K562 (cell line): ENCODE results near the gene DCTN2. TPM values are rescaled to one million over a fixed set of nuclear protein-coding genes. Genes with fewer than 3 reads are reported as not detected.

Experiments
- ATAC-seq: fragments of 200-7000 bp; cut with Tn5 transposase; 3 replicates; pipeline ENCODE4 v1.9.1; 2020; ENCODE audit warnings: moderate library complexity
- BruUV-seq: library from RNA; stranded (reverse); fragments of 400-500 nt; replicated peaks from 2 replicates; lab custom pipeline; 2021; lab: Mats Ljungman, UMichigan
- CTCF ChIA-PET: fragments of 300-600 bp; formaldehyde crosslinking; extraction: SDS; loops from one replicate; lab custom pipeline; 2021; ENCODE audit warnings: low intra/inter-chr PET ratio; lab: Yijun Ruan, JAX
- POLR2A ChIA-PET: fragments of 300-600, 350-650 bp; sonication (Branson Sonifier 250); formaldehyde crosslinking; extraction: SDS; loops from one replicate; lab custom pipeline; 2021; ENCODE audit warnings: antibody characterized with exemption, inconsistent platforms; lab: Yijun Ruan, JAX
- DNase-seq, 4 experiments: peaks; one replicate each; pipeline versions ENCODE4 v3.0.0 to v3.0.0-alpha.2; 2011 to 2018; ENCODE audit warnings: low spot score in 3 of 4, mixed read lengths in 3 of 4; ENCODE audit errors: extremely low read depth in 1 of 4
- FAIRE-seq: peaks from 2 replicates; lab custom pipeline; 2011; peaks lifted over from hg19 to GRCh38; lab: Jason Lieb, UNC
- H2AFZ ChIP-seq: 2 replicates; pipeline ENCODE4 v1.6.0; 2011; ENCODE audit warnings: low read depth, low read length, control low read depth, inconsistent platforms
- H3K27ac ChIP-seq: fragments of 200-600 bp; 3 replicates; pipeline ENCODE4 v1.8.0; 2011; ENCODE audit warnings: low read depth, mild to moderate bottlenecking, control low read depth, inconsistent platforms, low read length, moderate library complexity, mixed read lengths; ENCODE audit errors: extremely low read depth
- H3K27me3 ChIP-seq, 2 experiments: fragments of 300-600 bp in 1 of 2; 2 replicates in 1 of 2; 3 replicates in 1 of 2; pipeline versions ENCODE4 v1.6.0 to v1.8.0; 2011; ENCODE audit warnings: inconsistent platforms in 2 of 2, low read length in 2 of 2, mild to moderate bottlenecking in 1 of 2, mixed read lengths in 1 of 2, moderate library complexity in 1 of 2; ENCODE audit not compliant: control insufficient read depth in 2 of 2, insufficient read depth in 2 of 2
- H3K36me3 ChIP-seq: fragments of 300-600 bp; 3 replicates; pipeline ENCODE4 v1.8.0; 2011; ENCODE audit warnings: mild to moderate bottlenecking, low read length, inconsistent platforms; ENCODE audit not compliant: control insufficient read depth, insufficient read depth
- H3K4me1 ChIP-seq, 2 experiments: fragments of 200-600 bp in 1 of 2; replicated peaks in 1 of 2; 2 replicates in 1 of 2; 3 replicates in 1 of 2; pipeline versions ENCODE4 v1.5.1 to v1.8.0; 2011; ENCODE audit warnings: inconsistent platforms in 2 of 2, low read length in 2 of 2, mild to moderate bottlenecking in 1 of 2, mixed read lengths in 1 of 2, moderate library complexity in 1 of 2; ENCODE audit not compliant: control insufficient read depth in 2 of 2, insufficient read depth in 2 of 2
- H3K4me2 ChIP-seq: 2 replicates; pipeline ENCODE4 v1.6.1; 2011; ENCODE audit warnings: low read length, control low read depth, inconsistent platforms, mixed read lengths; ENCODE audit not compliant: insufficient read depth
- H3K4me3 ChIP-seq: fragments of 200-600 bp; sonication (generic), shearing (Covaris generic); 2 replicates; pipeline ENCODE4 v1.5.1; 2016; ENCODE audit warnings: control low read depth, inconsistent platforms
- H3K79me2 ChIP-seq: fragments of 200-600 bp; 3 replicates; pipeline ENCODE4 v1.8.0; 2011; ENCODE audit warnings: low read length, inconsistent platforms; ENCODE audit not compliant: control insufficient read depth, insufficient read depth
- H3K9ac ChIP-seq, 2 experiments: 2 replicates each; pipeline versions ENCODE4 v1.6.0 to v1.6.1; 2011; ENCODE audit warnings: low read depth in 2 of 2, low read length in 2 of 2, control low read depth in 1 of 2, inconsistent platforms in 1 of 2, mild to moderate bottlenecking in 1 of 2, mixed read lengths in 1 of 2; ENCODE audit not compliant: insufficient read depth in 1 of 2
- H3K9me1 ChIP-seq: one replicate; pipeline ENCODE4 v1.6.0; 2011; ENCODE audit warnings: inconsistent platforms, mild to moderate bottlenecking, low read length, moderate library complexity; ENCODE audit not compliant: control insufficient read depth, insufficient read depth
- H3K9me3 ChIP-seq: replicated peaks from 2 replicates; pipeline ENCODE4 v1.5.1; 2011; ENCODE audit warnings: low read depth, low read length, inconsistent platforms; ENCODE audit not compliant: control insufficient read depth, insufficient read depth
- H4K20me1 ChIP-seq: replicated peaks from 2 replicates; pipeline ENCODE4 v1.6.1; 2011; ENCODE audit warnings: low read length, inconsistent platforms, mixed read lengths; ENCODE audit not compliant: control insufficient read depth, insufficient read depth
- KAT8 ChIP-seq: fragments of 450-650 bp; IDR thresholded peaks from 2 replicates; pipeline ENCODE4 v1.6.1; 2016; ENCODE audit warnings: low read depth, mild to moderate bottlenecking
- MECOM ChIP-seq: fragments of 250-450 bp; sonication (Bioruptor Pico); IDR thresholded peaks from 2 replicates; pipeline ENCODE4 v1.8.0; 2022; ENCODE audit warnings: inconsistent platforms
- PREB ChIP-seq: sonication (generic); formaldehyde crosslinking; IDR thresholded peaks from 2 replicates; pipeline ENCODE4 v1.8.1; 2023; ENCODE audit warnings: mild to moderate bottlenecking, missing genetic modification reagents
- SRSF7 ChIP-seq: fragments of 200-400 bp; formaldehyde crosslinking; optimal IDR thresholded peaks from 2 replicates; pipeline ENCODE3; 2017; ENCODE audit warnings: mild to moderate bottlenecking, low read depth, low read length
- ZNF507 ChIP-seq: conservative IDR thresholded peaks from 2 replicates; pipeline ENCODE4 v1.6.1; 2017; ENCODE audit warnings: missing genetic modification characterization, missing compliant biosample characterization
- ZNF830 ChIP-seq: fragments of 250-450 bp; sonication (Bioruptor Pico); IDR thresholded peaks from 2 replicates; pipeline ENCODE4 v1.5.0; 2021; ENCODE audit warnings: mild to moderate bottlenecking
- WGBS: fragments of 100-300 bp; shearing (Covaris generic); methylation state at CpG from one replicate; pipeline ENCODE4 v1.1.6; 2016; ENCODE audit warnings: low coverage, mixed read lengths; ENCODE audit not compliant: insufficient coverage; ENCODE audit errors: missing lambda C conversion rate; 5-methylcytosine and 5-hydroxymethylcytosine counted together
- in situ Hi-C: fragments of 300-500 bp; cut with MboI; formaldehyde crosslinking; loops from 4 replicates; pipeline ENCODE4 v1.15.0; 2018; ENCODE audit warnings: inconsistent platforms, mixed read lengths
- intact Hi-C: fragments of 100-400 bp; cut with micrococcal nuclease; formaldehyde crosslinking; loops from 2 replicates; pipeline ENCODE4 v1.14.2; 2022
- polyA plus RNA-seq, 8 experiments: library from polyadenylated mRNA; depleted of rRNA in 4 of 8; stranded (reverse) in 5 of 8; unstranded in 3 of 8; fragments of >200 nt; fragmentation: Nextera tagmentation in 2 of 8; fragmentation: Illumina TruSeq in 1 of 8; extraction: Ambion mirVana in 2 of 8; extraction: Trizol in 1 of 8; gene quantifications; 2 replicates each; pipeline versions ENCODE4 v1.2.1 to v1.2.3, GENCODE V29; 2011 to 2014; ENCODE audit warnings: inconsistent platforms in 1 of 8, missing spikeins in 1 of 8
- total RNA-seq, 7 experiments: library from RNA; depleted of rRNA in 6 of 7; stranded (reverse); fragments of >200 nt in 6 of 7; fragmentation: Illumina TruSeq in 2 of 7; extraction: Trizol in 2 of 7; gene quantifications; 2 replicates each; pipeline versions ENCODE4 v1.2.1 to v1.2.3, GENCODE V29; 2011 to 2021; ENCODE audit warnings: low replicate concordance in 1 of 7
- TF ChIP-seq, protein P1 (sequence below): sonication (generic); formaldehyde crosslinking; IDR thresholded peaks from 2 replicates; pipeline ENCODE4 v1.8.0; 2022; ENCODE audit warnings: missing genetic modification reagents, mild to moderate bottlenecking, borderline replicate concordance

DCTN2 gene
- total and polyA plus RNA-seq, 9 of the 15 experiments (the other 6 are each of a cell fraction or from before 2014, with no cell fraction given): 43.6 to 270 (median 125) TPM

GRCh38 chr12:57529831-57530230, 17.2 kb downstream of the DCTN2 start:
- BruUV-seq: TSS peak; percentile 30
- no peak for ATAC-seq

More at GRCh38 chr12:57529831-57530230, 17.2 kb downstream of the DCTN2 start:
- no peak for DNase-seq
- no peaks in the 10 kb centered on the region for H3K9me3 ChIP-seq
- H3K4me1 ChIP-seq: peaks cover 6 to 19% of the 10 kb centered on the region in 2 experiments
- TF ChIP-seq, protein P1, sequence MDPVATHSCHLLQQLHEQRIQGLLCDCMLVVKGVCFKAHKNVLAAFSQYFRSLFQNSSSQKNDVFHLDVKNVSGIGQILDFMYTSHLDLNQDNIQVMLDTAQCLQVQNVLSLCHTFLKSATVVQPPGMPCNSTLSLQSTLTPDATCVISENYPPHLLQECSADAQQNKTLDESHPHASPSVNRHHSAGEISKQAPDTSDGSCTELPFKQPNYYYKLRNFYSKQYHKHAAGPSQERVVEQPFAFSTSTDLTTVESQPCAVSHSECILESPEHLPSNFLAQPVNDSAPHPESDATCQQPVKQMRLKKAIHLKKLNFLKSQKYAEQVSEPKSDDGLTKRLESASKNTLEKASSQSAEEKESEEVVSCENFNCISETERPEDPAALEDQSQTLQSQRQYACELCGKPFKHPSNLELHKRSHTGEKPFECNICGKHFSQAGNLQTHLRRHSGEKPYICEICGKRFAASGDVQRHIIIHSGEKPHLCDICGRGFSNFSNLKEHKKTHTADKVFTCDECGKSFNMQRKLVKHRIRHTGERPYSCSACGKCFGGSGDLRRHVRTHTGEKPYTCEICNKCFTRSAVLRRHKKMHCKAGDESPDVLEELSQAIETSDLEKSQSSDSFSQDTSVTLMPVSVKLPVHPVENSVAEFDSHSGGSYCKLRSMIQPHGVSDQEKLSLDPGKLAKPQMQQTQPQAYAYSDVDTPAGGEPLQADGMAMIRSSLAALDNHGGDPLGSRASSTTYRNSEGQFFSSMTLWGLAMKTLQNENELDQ (CRISPR knock-in tag): no peak
- TF ChIP-seq ZNF507 (tag) (no peak), SRSF7 (no peak), PREB (CRISPR knock-in tag) (no peak), MECOM (CRISPR knock-in tag) (no peak), ZNF830 (CRISPR knock-in tag) (no peak), KAT8 (no peak)
- H3K9me1 ChIP-seq: no peaks in the 10 kb centered on the region
- ChIA-PET POLR2A (interaction anchor here (0.5 to 10.8 kb wide), 7 partner anchors 9 to 281 kb away, joined by 3 to 225 read pairs (median 5); partner anchors contain the start of genes B4GALNT1, DCTN2 and DDIT3), CTCF (interaction anchor here (1.0 kb wide), 1 partner anchor 13 kb away, joined by 3 read pairs; no protein-coding TSS in a partner anchor)
- no peak overlapping the region for H3K4me3 ChIP-seq
- 86% methylated on average over 6 of the region's 6 CpGs for WGBS
- H3K27ac ChIP-seq: no peak overlapping the region
- H2AFZ ChIP-seq: no peak overlapping the region
- H3K79me2 ChIP-seq: peaks cover 8% of the 10 kb centered on the region
- no peaks in the 10 kb centered on the region for H4K20me1 ChIP-seq
- no peaks in the 10 kb centered on the region for H3K27me3 ChIP-seq
- H3K4me2 ChIP-seq: no peak overlapping the region
- intact Hi-C loops (no loop called here), in situ Hi-C loops (no loop called here)
- no peak overlapping the region for H3K9ac ChIP-seq
- FAIRE-seq: no peak
- H3K36me3 ChIP-seq: peaks cover 93% of the 10 kb centered on the region; the same call in 2 of the 3 replicates
